Ovary (tissue), 3 donors: ENCODE measurements around the gene TSHZ2.

Experiments
- CTCF ChIP-seq, 3 donors: fragments of 450-650 bp in 2 of 3; fragments of 200-600 bp in 1 of 3; IDR thresholded peaks; one replicate each; pipeline versions ENCODE4 v1.5.1 to v1.8.0; 2016 to 2022; ENCODE audit warnings: antibody characterized with exemption in 3 of 3, mild to moderate bottlenecking in 1 of 3
- POLR2A ChIP-seq: fragments of 450-650 bp; IDR thresholded peaks from one replicate; pipeline ENCODE4 v1.6.1; 2017; ENCODE audit warnings: antibody characterized with exemption, mild to moderate bottlenecking, moderate library complexity
- donor health status: DM: no; HTN: no; CAD: no.

- TF ChIP-seq CTCF (IDR thresholded peaks at IDR 0.05) (no peak), POLR2A (no peak)
Measured at GRCh38 chr20:53500651-53501050, 528.5 kb downstream of the TSHZ2 start.
